HCT116 (cell line): ENCODE results near the gene RIPOR3. TPM values are rescaled to one million over a fixed set of nuclear protein-coding genes. Genes with fewer than 3 reads are reported as not detected.

Experiments
- ATAC-seq: fragments of 200-7000 bp; cut with Tn5 transposase; 2 replicates; pipeline ENCODE4 v1.9.1; 2020; ENCODE audit warnings: mild to moderate bottlenecking, moderate library complexity
- BruUV-seq: library from RNA; stranded (reverse); fragments of 400-500 nt; replicated peaks from 2 replicates; lab custom pipeline; 2021; lab: Mats Ljungman, UMichigan
- CTCF ChIA-PET: fragments of 300-600 bp; sonication (Branson Sonifier 250); formaldehyde crosslinking; loops from one replicate; lab custom pipeline; 2021; ENCODE audit warnings: antibody characterized with exemption; lab: Charles Lee
- POLR2A ChIA-PET: fragments of 300-600, 350-600 bp; sonication (Branson Sonifier 250); formaldehyde crosslinking; loops from one replicate; lab custom pipeline; 2021; ENCODE audit warnings: antibody characterized with exemption; lab: Charles Lee
- RAD21 ChIA-PET, 2 experiments: fragments of 300-600 bp; sonication (Branson Sonifier 250); formaldehyde crosslinking; loops; one replicate each; lab custom pipeline; 2023; ENCODE audit warnings: low total read pairs in 2 of 2; ENCODE audit not compliant: uncharacterized antibody in 2 of 2, unreplicated experiment in 2 of 2, low non-redundant PET in 1 of 2; lab: Charles Lee
- DNase-seq: peaks from one replicate; pipeline ENCODE4 v3.0.0-alpha.2; 2010; ENCODE audit warnings: low read depth, low spot score
- H2AFZ ChIP-seq: fragments of 200-600 bp; shearing (Covaris generic), sonication (generic); 2 replicates; pipeline ENCODE4 v1.6.1; 2017; ENCODE audit warnings: low read depth, mixed run types, mixed read lengths, antibody characterized with exemption, low read length; ENCODE audit not compliant: poor library complexity, severe bottlenecking
- H3K27ac ChIP-seq: 2 replicates; pipeline ENCODE4 v1.5.1; 2012; ENCODE audit warnings: low read depth, low read length
- H3K27me3 ChIP-seq: fragments of 200-600 bp; sonication (generic); 2 replicates; pipeline ENCODE4 v1.6.1; 2016; ENCODE audit warnings: mixed run types, low read length, mixed read lengths; ENCODE audit not compliant: insufficient read depth
- H3K36me3 ChIP-seq, 2 experiments: fragments of 200-500 bp in 1 of 2; fragments of 200-600 bp in 1 of 2; sonication (Bioruptor generic) in 1 of 2; sonication (generic) in 1 of 2; 2 replicates each; pipeline versions ENCODE4 v1.5.1 to v1.6.1; 2014 to 2016; ENCODE audit warnings: low read length in 2 of 2, inconsistent platforms in 1 of 2, mixed read lengths in 1 of 2, mixed run types in 1 of 2; ENCODE audit not compliant: insufficient read depth in 2 of 2, control insufficient read depth in 1 of 2
- H3K4me1 ChIP-seq, 2 experiments: fragments of 200-600 bp in 1 of 2; sonication (generic) in 1 of 2; 2 replicates each; pipeline versions ENCODE4 v1.5.1 to v1.6.1; 2012 to 2017; ENCODE audit warnings: low read length in 2 of 2, inconsistent platforms in 1 of 2, mild to moderate bottlenecking in 1 of 2, mixed read lengths in 1 of 2, mixed run types in 1 of 2, moderate library complexity in 1 of 2; ENCODE audit not compliant: insufficient read depth in 2 of 2, control insufficient read depth in 1 of 2
- H3K4me2 ChIP-seq: fragments of 200-600 bp; sonication (generic); 2 replicates; pipeline ENCODE4 v1.6.1; 2017; ENCODE audit warnings: mixed run types, low read length, mixed read lengths
- H3K4me3 ChIP-seq, 2 experiments: fragments of 200-600 bp in 1 of 2; sonication (generic) in 1 of 2; replicated peaks in 1 of 2; 2 replicates each; pipeline ENCODE4 v1.5.1; 2011 to 2016; ENCODE audit warnings: low read length in 2 of 2, control low read depth in 1 of 2, low read depth in 1 of 2, mild to moderate bottlenecking in 1 of 2, mixed read lengths in 1 of 2, mixed run types in 1 of 2
- H3K79me2 ChIP-seq: fragments of 200-600 bp; sonication (generic); 2 replicates; pipeline ENCODE4 v1.6.1; 2017; ENCODE audit warnings: mild to moderate bottlenecking, mixed run types, low read length, moderate library complexity, mixed read lengths; ENCODE audit not compliant: insufficient read depth
- H3K9ac ChIP-seq: fragments of 200-600 bp; sonication (generic); 2 replicates; pipeline ENCODE4 v1.6.1; 2016; ENCODE audit warnings: low read length, mixed read lengths
- H3K9me2 ChIP-seq: fragments of 200-600 bp; sonication (generic), shearing (Covaris generic); 2 replicates; pipeline ENCODE4 v1.6.1; 2017; ENCODE audit warnings: mixed run types, mild to moderate bottlenecking, moderate library complexity; ENCODE audit not compliant: insufficient read depth
- H3K9me3 ChIP-seq, 2 experiments: fragments of 200-500 bp in 1 of 2; fragments of 200-600 bp in 1 of 2; sonication (Bioruptor generic) in 1 of 2; sonication (generic) in 1 of 2; 2 replicates each; pipeline ENCODE4 v1.6.1; 2014 to 2017; ENCODE audit warnings: low read length in 2 of 2, mixed read lengths in 2 of 2, inconsistent platforms in 1 of 2, low read depth in 1 of 2, mild to moderate bottlenecking in 1 of 2, mixed run types in 1 of 2, moderate library complexity in 1 of 2; ENCODE audit not compliant: control insufficient read depth in 1 of 2, insufficient read depth in 1 of 2
- H4K20me1 ChIP-seq: fragments of 200-600 bp; sonication (generic), shearing (Covaris generic); 2 replicates; pipeline ENCODE4 v1.6.1; 2017; ENCODE audit warnings: mixed run types, mild to moderate bottlenecking, moderate library complexity; ENCODE audit not compliant: insufficient read depth
- CBX3 ChIP-seq: IDR thresholded peaks from 2 replicates; pipeline ENCODE4 v1.6.1; 2012; ENCODE audit warnings: low read depth
- CEBPB ChIP-seq: IDR thresholded peaks from 2 replicates; pipeline ENCODE4 v1.6.1; 2012; ENCODE audit warnings: low read depth
- EGR1 ChIP-seq: IDR thresholded peaks from 2 replicates; pipeline ENCODE4 v1.6.1; 2012; ENCODE audit warnings: low read depth
- EZH2 ChIP-seq: fragments of 200-600 bp; sonication (generic); IDR thresholded peaks from 2 replicates; pipeline ENCODE4 v1.6.1; 2017; ENCODE audit warnings: antibody characterized with exemption, mixed run types
- FOSL1 ChIP-seq: IDR thresholded peaks from 2 replicates; pipeline ENCODE4 v1.6.1; 2012; ENCODE audit warnings: low read depth
- JUND ChIP-seq: IDR thresholded peaks from 2 replicates; pipeline ENCODE4 v1.6.1; 2012
- POLR2A ChIP-seq: IDR thresholded peaks from 2 replicates; pipeline ENCODE4 v1.7.0; 2011; ENCODE audit warnings: borderline replicate concordance; ENCODE audit not compliant: insufficient read depth, insufficient read length; ENCODE audit errors: extremely low read depth
- POLR2AphosphoS5 ChIP-seq: IDR thresholded peaks from 2 replicates; pipeline ENCODE4 v1.6.1; 2011; ENCODE audit warnings: mild to moderate bottlenecking, low read depth, low read length, moderate library complexity
- RAD21 ChIP-seq: IDR thresholded peaks from 2 replicates; pipeline ENCODE4 v1.6.1; 2012; ENCODE audit warnings: low read depth, mild to moderate bottlenecking
- SIN3A ChIP-seq: IDR thresholded peaks from 2 replicates; pipeline ENCODE4 v1.6.1; 2012; ENCODE audit warnings: low read depth
- SP1 ChIP-seq: IDR thresholded peaks from 2 replicates; pipeline ENCODE4 v1.6.1; 2012; ENCODE audit warnings: low read depth
- SRF ChIP-seq: IDR thresholded peaks from 2 replicates; pipeline ENCODE4 v1.6.1; 2012; ENCODE audit warnings: low read depth
- TCF7L2 ChIP-seq: IDR thresholded peaks from 2 replicates; pipeline ENCODE4 v1.7.0; 2011; ENCODE audit warnings: borderline replicate concordance, inconsistent platforms; ENCODE audit not compliant: insufficient read depth, insufficient read length; ENCODE audit errors: extremely low read depth
- ZFX ChIP-seq: fragments of 450-650 bp; IDR thresholded peaks from 2 replicates; pipeline ENCODE4 v1.6.1; 2017
- ZNF274 ChIP-seq: fragments of 200-500 bp; sonication (Bioruptor generic); IDR thresholded peaks from 2 replicates; pipeline ENCODE4 v1.6.1; 2014; ENCODE audit warnings: mild to moderate bottlenecking, low read depth, low read length, inconsistent platforms
- intact Hi-C: fragments of 100-400 bp; cut with micrococcal nuclease; formaldehyde crosslinking; loops from 2 replicates; pipeline ENCODE4 v1.10.0; 2022
- total RNA-seq: library from RNA; stranded (reverse); gene quantifications from one replicate; pipeline ENCODE4 v1.2.1, GENCODE V29; 2021; ENCODE audit not compliant: unreplicated experiment
- TF ChIP-seq, protein P1 (sequence below): IDR thresholded peaks from 2 replicates; pipeline ENCODE4 v1.6.1; 2011; ENCODE audit warnings: mild to moderate bottlenecking, low read length, moderate library complexity; ENCODE audit not compliant: insufficient replicate concordance; ENCODE audit errors: extremely low read depth
- TF ChIP-seq, protein P2 (sequence below): IDR thresholded peaks from 2 replicates; pipeline ENCODE4 v1.6.1; 2012; ENCODE audit warnings: low read depth
- TF ChIP-seq, protein P3 (sequence below), 3 experiments: fragments of 200-600 bp in 1 of 3; sonication (generic) in 1 of 3; IDR thresholded peaks in 2 of 3; conservative IDR thresholded peaks in 1 of 3; 2 replicates each; pipeline ENCODE4 v1.5.1; 2012 to 2017; ENCODE audit warnings: low read depth in 2 of 3, low read length in 2 of 3, antibody characterized with exemption in 1 of 3, borderline replicate concordance in 1 of 3, control low read depth in 1 of 3, mild to moderate bottlenecking in 1 of 3, mixed read lengths in 1 of 3, mixed run types in 1 of 3, moderate library complexity in 1 of 3; ENCODE audit not compliant: insufficient read depth in 1 of 3

RIPOR3 gene
- total RNA-seq, 1 experiment from 2014 or later: 0.22 TPM

GRCh38 chr20:50704971-50705370 is 13.6 kb upstream of the RIPOR3 start:
- intact Hi-C loops: no loop called here
- POLR2A ChIA-PET: no interaction called here

More at GRCh38 chr20:50704971-50705370, 13.6 kb upstream of the RIPOR3 start:
- no peak overlapping the region for H3K4me2 ChIP-seq
- no peaks in the 10 kb centered on the region; a peak in 1 of 4 replicates for H3K4me1 ChIP-seq
- RAD21 ChIA-PET: no interaction called here
- no peaks in the 10 kb centered on the region for H3K27me3 ChIP-seq
- no peaks in the 10 kb centered on the region for H4K20me1 ChIP-seq
- no peaks in the 10 kb centered on the region for H3K9me3 ChIP-seq
- H3K79me2 ChIP-seq: no peaks in the 10 kb centered on the region
- no peak for TF ChIP-seq CEBPB
- TF ChIP-seq SRF: no peak
- TF ChIP-seq, protein P1, sequence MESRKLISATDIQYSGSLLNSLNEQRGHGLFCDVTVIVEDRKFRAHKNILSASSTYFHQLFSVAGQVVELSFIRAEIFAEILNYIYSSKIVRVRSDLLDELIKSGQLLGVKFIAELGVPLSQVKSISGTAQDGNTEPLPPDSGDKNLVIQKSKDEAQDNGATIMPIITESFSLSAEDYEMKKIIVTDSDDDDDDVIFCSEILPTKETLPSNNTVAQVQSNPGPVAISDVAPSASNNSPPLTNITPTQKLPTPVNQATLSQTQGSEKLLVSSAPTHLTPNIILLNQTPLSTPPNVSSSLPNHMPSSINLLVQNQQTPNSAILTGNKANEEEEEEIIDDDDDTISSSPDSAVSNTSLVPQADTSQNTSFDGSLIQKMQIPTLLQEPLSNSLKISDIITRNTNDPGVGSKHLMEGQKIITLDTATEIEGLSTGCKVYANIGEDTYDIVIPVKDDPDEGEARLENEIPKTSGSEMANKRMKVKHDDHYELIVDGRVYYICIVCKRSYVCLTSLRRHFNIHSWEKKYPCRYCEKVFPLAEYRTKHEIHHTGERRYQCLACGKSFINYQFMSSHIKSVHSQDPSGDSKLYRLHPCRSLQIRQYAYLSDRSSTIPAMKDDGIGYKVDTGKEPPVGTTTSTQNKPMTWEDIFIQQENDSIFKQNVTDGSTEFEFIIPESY: no peak
- no peak for TF ChIP-seq EGR1
- no peak for TF ChIP-seq TCF7L2
- no peak for TF ChIP-seq EZH2
- no peak for TF ChIP-seq POLR2AphosphoS5
- TF ChIP-seq ZNF274: no peak
- no peak for TF ChIP-seq FOSL1
- TF ChIP-seq CBX3: no peak
- TF ChIP-seq POLR2A: no peak
- TF ChIP-seq RAD21: no peak
- no peak for TF ChIP-seq SIN3A
- no peak for TF ChIP-seq ZFX
- TF ChIP-seq, protein P2, sequence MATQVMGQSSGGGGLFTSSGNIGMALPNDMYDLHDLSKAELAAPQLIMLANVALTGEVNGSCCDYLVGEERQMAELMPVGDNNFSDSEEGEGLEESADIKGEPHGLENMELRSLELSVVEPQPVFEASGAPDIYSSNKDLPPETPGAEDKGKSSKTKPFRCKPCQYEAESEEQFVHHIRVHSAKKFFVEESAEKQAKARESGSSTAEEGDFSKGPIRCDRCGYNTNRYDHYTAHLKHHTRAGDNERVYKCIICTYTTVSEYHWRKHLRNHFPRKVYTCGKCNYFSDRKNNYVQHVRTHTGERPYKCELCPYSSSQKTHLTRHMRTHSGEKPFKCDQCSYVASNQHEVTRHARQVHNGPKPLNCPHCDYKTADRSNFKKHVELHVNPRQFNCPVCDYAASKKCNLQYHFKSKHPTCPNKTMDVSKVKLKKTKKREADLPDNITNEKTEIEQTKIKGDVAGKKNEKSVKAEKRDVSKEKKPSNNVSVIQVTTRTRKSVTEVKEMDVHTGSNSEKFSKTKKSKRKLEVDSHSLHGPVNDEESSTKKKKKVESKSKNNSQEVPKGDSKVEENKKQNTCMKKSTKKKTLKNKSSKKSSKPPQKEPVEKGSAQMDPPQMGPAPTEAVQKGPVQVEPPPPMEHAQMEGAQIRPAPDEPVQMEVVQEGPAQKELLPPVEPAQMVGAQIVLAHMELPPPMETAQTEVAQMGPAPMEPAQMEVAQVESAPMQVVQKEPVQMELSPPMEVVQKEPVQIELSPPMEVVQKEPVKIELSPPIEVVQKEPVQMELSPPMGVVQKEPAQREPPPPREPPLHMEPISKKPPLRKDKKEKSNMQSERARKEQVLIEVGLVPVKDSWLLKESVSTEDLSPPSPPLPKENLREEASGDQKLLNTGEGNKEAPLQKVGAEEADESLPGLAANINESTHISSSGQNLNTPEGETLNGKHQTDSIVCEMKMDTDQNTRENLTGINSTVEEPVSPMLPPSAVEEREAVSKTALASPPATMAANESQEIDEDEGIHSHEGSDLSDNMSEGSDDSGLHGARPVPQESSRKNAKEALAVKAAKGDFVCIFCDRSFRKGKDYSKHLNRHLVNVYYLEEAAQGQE: no peak
- no peak for TF ChIP-seq SP1
- TF ChIP-seq JUND: no peak
- TF ChIP-seq, protein P3, sequence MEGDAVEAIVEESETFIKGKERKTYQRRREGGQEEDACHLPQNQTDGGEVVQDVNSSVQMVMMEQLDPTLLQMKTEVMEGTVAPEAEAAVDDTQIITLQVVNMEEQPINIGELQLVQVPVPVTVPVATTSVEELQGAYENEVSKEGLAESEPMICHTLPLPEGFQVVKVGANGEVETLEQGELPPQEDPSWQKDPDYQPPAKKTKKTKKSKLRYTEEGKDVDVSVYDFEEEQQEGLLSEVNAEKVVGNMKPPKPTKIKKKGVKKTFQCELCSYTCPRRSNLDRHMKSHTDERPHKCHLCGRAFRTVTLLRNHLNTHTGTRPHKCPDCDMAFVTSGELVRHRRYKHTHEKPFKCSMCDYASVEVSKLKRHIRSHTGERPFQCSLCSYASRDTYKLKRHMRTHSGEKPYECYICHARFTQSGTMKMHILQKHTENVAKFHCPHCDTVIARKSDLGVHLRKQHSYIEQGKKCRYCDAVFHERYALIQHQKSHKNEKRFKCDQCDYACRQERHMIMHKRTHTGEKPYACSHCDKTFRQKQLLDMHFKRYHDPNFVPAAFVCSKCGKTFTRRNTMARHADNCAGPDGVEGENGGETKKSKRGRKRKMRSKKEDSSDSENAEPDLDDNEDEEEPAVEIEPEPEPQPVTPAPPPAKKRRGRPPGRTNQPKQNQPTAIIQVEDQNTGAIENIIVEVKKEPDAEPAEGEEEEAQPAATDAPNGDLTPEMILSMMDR (IDR thresholded peaks at IDR 0.05 in 2 of 3, conservative IDR thresholded peaks at IDR 0.05 in 1 of 3; ENCODE audit: borderline replicate concordance in 1 of 3, insufficient read depth in 1 of 3, low read depth in 2 of 3, low read length in 2 of 3): no peak
- DNase-seq (no peak), ATAC-seq (no peak)
- H3K36me3 ChIP-seq: no peaks in the 10 kb centered on the region
- H3K9me2 ChIP-seq: no peaks in the 10 kb centered on the region
- no peak overlapping the region for H3K27ac ChIP-seq
- no peak overlapping the region for H3K9ac ChIP-seq
- BruUV-seq: no TSS peak
- CTCF ChIA-PET: no interaction called here
- no peak overlapping the region for H3K4me3 ChIP-seq
- no peak overlapping the region for H2AFZ ChIP-seq
